ENCODE measurements around the gene SCRN2.

DNA sequence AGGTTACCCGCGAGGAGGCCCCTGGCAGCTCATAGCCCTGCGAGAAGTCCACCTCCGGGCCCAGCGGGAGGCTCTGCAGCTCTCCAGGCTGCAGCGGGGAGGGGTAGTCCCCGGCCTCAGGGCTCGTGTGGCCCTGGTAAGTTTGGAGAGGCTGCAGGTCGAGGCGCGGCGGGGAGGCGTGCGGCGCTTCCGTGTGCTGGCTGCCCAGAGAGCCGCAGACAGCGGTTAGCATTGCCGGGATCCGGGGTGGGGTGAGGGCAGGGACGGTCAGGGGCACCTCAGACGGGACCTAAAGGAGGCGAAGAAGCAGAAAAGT is 7.1 kb upstream of the SCRN2 start:
- TF ChIP-seq, protein P1, sequence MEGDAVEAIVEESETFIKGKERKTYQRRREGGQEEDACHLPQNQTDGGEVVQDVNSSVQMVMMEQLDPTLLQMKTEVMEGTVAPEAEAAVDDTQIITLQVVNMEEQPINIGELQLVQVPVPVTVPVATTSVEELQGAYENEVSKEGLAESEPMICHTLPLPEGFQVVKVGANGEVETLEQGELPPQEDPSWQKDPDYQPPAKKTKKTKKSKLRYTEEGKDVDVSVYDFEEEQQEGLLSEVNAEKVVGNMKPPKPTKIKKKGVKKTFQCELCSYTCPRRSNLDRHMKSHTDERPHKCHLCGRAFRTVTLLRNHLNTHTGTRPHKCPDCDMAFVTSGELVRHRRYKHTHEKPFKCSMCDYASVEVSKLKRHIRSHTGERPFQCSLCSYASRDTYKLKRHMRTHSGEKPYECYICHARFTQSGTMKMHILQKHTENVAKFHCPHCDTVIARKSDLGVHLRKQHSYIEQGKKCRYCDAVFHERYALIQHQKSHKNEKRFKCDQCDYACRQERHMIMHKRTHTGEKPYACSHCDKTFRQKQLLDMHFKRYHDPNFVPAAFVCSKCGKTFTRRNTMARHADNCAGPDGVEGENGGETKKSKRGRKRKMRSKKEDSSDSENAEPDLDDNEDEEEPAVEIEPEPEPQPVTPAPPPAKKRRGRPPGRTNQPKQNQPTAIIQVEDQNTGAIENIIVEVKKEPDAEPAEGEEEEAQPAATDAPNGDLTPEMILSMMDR (IDR thresholded peaks at IDR 0.05): no peak
- TF ChIP-seq EP300 (IDR thresholded peaks at IDR 0.05): no peak

All from sigmoid colon (tissue), 4 donors.